ENCODE measurements around the gene DYRK2. TPM values are rescaled to one million over a fixed set of nuclear protein-coding genes. Genes with fewer than 3 reads are reported as not detected.

DYRK2 gene
- total RNA-seq, 1 experiment from 2014 or later: 28.6 TPM

- POLR2A ChIA-PET (ENCODE audit: low non-redundant PET): no interaction called here
- CTCF ChIA-PET: no interaction called here
Measured at GRCh38 chr12:67609226-67609870, 39.2 kb upstream of the DYRK2 start.

GRCh38 chr12:67613040-67613439, 35.5 kb upstream of the DYRK2 start:
- CTCF ChIA-PET: no interaction called here
- POLR2A ChIA-PET (ENCODE audit: low non-redundant PET): no interaction called here

More at GRCh38 chr12:67609226-67609870, 39.2 kb upstream of the DYRK2 start:
- H3K36me3 ChIP-seq (ENCODE audit: insufficient read depth, low read length, poor library complexity, severe bottlenecking): no peaks in the 10 kb centered on the region
- no peak overlapping the region for H3K27ac ChIP-seq (ENCODE audit: low read depth, low read length, poor library complexity, severe bottlenecking)
- H3K4me3 ChIP-seq (ENCODE audit: low read depth, low read length, poor library complexity, severe bottlenecking): no peak overlapping the region
- intact Hi-C loops (cut with micrococcal nuclease; ENCODE audit: unreplicated experiment): no loop called here
- H3K27me3 ChIP-seq (replicated peaks; ENCODE audit: insufficient read depth, low read depth, low read length, poor library complexity): peaks cover 3% of the 10 kb centered on the region
- TF ChIP-seq EZH2 (IDR thresholded peaks at IDR 0.05; ENCODE audit: borderline replicate concordance, low read depth, low read length, poor library complexity, severe bottlenecking): no peak
- no peak for TF ChIP-seq CTCF (conservative IDR thresholded peaks at IDR 0.05; ENCODE audit: low read depth, low read length)
- no peaks in the 10 kb centered on the region for H3K9me3 ChIP-seq (ENCODE audit: low read depth, low read length, poor library complexity, severe bottlenecking)
- no peak for DNase-seq (ENCODE audit: low spot score)
- no TSS peak for BruUV-seq (replicated peaks)
- no peaks in the 10 kb centered on the region for H3K4me1 ChIP-seq (ENCODE audit: insufficient read depth, low read length, poor library complexity, severe bottlenecking)

DNA sequence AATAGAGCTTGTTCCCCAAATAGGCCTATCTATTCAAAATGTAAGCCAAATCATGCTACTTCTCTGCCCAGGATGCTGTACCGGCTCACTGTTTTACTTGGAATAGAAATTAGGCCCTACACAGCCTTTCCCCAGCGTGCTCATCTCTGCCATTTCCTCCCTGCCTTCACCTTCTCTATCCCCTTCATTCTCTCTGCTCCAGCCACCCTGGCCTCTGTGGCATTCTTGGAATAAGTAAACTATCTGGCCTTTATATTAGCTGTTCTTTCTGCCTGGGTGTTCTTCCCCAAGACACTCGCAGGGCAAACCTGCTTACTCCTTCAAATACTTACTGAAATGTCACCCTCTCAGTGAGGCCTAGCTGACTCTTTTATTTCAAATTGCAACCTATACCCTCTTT, 30.9 kb upstream of the DYRK2 start:
- no TSS peak for BruUV-seq (replicated peaks)
- POLR2A ChIA-PET (ENCODE audit: low non-redundant PET): no interaction called here
- peaks cover 3% of the 10 kb centered on the region for H3K27me3 ChIP-seq (replicated peaks; ENCODE audit: insufficient read depth, low read depth, low read length, poor library complexity)
- no peaks in the 10 kb centered on the region for H3K36me3 ChIP-seq (ENCODE audit: insufficient read depth, low read length, poor library complexity, severe bottlenecking)
- CTCF ChIA-PET: no interaction called here
- intact Hi-C loops (cut with micrococcal nuclease; ENCODE audit: unreplicated experiment): no loop called here
- H3K9me3 ChIP-seq (ENCODE audit: low read depth, low read length, poor library complexity, severe bottlenecking): no peaks in the 10 kb centered on the region
- no peak for DNase-seq (ENCODE audit: low spot score)
- H3K4me3 ChIP-seq (ENCODE audit: low read depth, low read length, poor library complexity, severe bottlenecking): no peak overlapping the region
- no peak overlapping the region for H3K27ac ChIP-seq (ENCODE audit: low read depth, low read length, poor library complexity, severe bottlenecking)
- TF ChIP-seq EZH2 (IDR thresholded peaks at IDR 0.05; ENCODE audit: borderline replicate concordance, low read depth, low read length, poor library complexity, severe bottlenecking): no peak
- TF ChIP-seq CTCF (conservative IDR thresholded peaks at IDR 0.05; ENCODE audit: low read depth, low read length): no peak
- no peaks in the 10 kb centered on the region for H3K4me1 ChIP-seq (ENCODE audit: insufficient read depth, low read length, poor library complexity, severe bottlenecking)

More at GRCh38 chr12:67613040-67613439, 35.5 kb upstream of the DYRK2 start:
- no peak overlapping the region for H3K27ac ChIP-seq (ENCODE audit: low read depth, low read length, poor library complexity, severe bottlenecking)
- H3K36me3 ChIP-seq (ENCODE audit: insufficient read depth, low read length, poor library complexity, severe bottlenecking): no peaks in the 10 kb centered on the region
- intact Hi-C loops (cut with micrococcal nuclease; ENCODE audit: unreplicated experiment): no loop called here
- peaks cover 3% of the 10 kb centered on the region for H3K27me3 ChIP-seq (replicated peaks; ENCODE audit: insufficient read depth, low read depth, low read length, poor library complexity)
- DNase-seq (ENCODE audit: low spot score): no peak
- no peaks in the 10 kb centered on the region for H3K4me1 ChIP-seq (ENCODE audit: insufficient read depth, low read length, poor library complexity, severe bottlenecking)
- H3K9me3 ChIP-seq (ENCODE audit: low read depth, low read length, poor library complexity, severe bottlenecking): no peaks in the 10 kb centered on the region
- BruUV-seq (replicated peaks): no TSS peak
- H3K4me3 ChIP-seq (ENCODE audit: low read depth, low read length, poor library complexity, severe bottlenecking): no peak overlapping the region
- TF ChIP-seq CTCF (conservative IDR thresholded peaks at IDR 0.05; ENCODE audit: low read depth, low read length) (no peak), EZH2 (IDR thresholded peaks at IDR 0.05; ENCODE audit: borderline replicate concordance, low read depth, low read length, poor library complexity, severe bottlenecking) (no peak)
